ENCODE measurements around the gene MYOM3. TPM values are rescaled to one million over a fixed set of nuclear protein-coding genes. Genes with fewer than 3 reads are reported as not detected.

MYOM3 gene
- total and polyA plus RNA-seq, 2 of the 13 experiments (the other 11 are each of a cell fraction or from before 2014, with no cell fraction given), result 5.8 to 15.3 TPM

DNA sequence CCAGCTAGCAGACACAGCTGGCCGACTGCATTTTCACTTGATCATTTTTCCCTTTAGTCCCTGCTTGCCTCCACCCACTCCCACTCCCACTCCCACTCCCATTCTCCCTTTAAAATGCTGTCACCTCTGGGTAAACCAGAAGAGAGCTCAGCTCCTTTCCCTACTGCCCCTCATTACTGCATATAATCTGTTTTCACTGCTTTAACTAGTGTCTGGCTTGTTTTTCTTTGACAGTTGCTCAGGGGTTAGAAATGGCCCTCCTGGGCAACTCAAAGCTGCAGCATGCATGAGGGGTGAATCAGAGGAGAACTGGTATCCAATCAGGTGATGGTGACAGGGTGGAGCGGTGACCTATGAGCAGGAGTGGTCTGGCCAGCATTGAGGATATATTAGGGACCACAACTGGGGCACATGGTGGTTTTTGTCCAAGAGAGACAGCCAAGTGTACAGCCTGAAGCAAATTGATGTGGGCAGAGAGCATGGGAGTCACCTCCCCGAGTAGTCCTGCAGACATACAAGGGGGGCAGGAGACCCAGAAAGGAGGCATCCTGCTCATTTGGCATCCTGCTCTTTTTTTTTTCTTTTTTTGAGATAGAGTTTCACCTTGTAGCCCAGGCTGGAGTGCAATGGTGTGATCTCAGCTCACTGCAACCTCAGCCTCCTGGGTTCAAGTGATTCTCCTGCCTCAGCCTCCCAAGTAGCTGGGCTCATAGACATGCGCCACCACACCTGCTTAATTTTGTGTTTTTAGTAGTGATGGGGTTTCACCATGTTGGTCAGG lies 89.2 kb downstream of the MYOM3 start (continued):
- TF ChIP-seq KLF15 (CRISPR knock-in tag; IDR thresholded peaks at IDR 0.05; ENCODE audit: borderline replicate concordance) (no peak), ZMAT3 (CRISPR knock-in tag; conservative IDR thresholded peaks at IDR 0.05) (peak; percentile 69; the same call in 1 of the 2 replicates), ZNF17 (CRISPR knock-in tag; IDR thresholded peaks at IDR 0.05) (no peak), HMG20B (CRISPR knock-in tag; conservative IDR thresholded peaks at IDR 0.05) (no peak), PAWR (CRISPR knock-in tag; IDR thresholded peaks at IDR 0.05; ENCODE audit: borderline replicate concordance) (no peak), SIX4 (CRISPR knock-in tag; IDR thresholded peaks at IDR 0.05) (no peak), ZBTB20 (CRISPR knock-in tag; IDR thresholded peaks at IDR 0.05; ENCODE audit: borderline replicate concordance, low read depth) (no peak), SP5 (CRISPR knock-in tag; IDR thresholded peaks at IDR 0.05; ENCODE audit: borderline replicate concordance, low read depth) (no peak), NFYC (CRISPR knock-in tag; IDR thresholded peaks at IDR 0.05) (peak; percentile 76), NKX3-1 (CRISPR knock-in tag; IDR thresholded peaks at IDR 0.05) (no peak), ZBTB3 (CRISPR knock-in tag; IDR thresholded peaks at IDR 0.05; ENCODE audit: borderline replicate concordance, low read depth) (peak; percentile 65; the same call in 1 of the 2 replicates), ZNF124 (CRISPR knock-in tag; IDR thresholded peaks at IDR 0.05) (no peak)
- TF ChIP-seq, protein P1, sequence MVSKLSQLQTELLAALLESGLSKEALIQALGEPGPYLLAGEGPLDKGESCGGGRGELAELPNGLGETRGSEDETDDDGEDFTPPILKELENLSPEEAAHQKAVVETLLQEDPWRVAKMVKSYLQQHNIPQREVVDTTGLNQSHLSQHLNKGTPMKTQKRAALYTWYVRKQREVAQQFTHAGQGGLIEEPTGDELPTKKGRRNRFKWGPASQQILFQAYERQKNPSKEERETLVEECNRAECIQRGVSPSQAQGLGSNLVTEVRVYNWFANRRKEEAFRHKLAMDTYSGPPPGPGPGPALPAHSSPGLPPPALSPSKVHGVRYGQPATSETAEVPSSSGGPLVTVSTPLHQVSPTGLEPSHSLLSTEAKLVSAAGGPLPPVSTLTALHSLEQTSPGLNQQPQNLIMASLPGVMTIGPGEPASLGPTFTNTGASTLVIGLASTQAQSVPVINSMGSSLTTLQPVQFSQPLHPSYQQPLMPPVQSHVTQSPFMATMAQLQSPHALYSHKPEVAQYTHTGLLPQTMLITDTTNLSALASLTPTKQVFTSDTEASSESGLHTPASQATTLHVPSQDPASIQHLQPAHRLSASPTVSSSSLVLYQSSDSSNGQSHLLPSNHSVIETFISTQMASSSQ (IDR thresholded peaks at IDR 0.05; ENCODE audit: low read depth), result no peak
- TF ChIP-seq, protein P1 (CRISPR knock-in tag; IDR thresholded peaks at IDR 0.05; ENCODE audit: borderline replicate concordance), result 0 out of 2 replicates have a peak, but pooled peaks have one; percentile 32
- TF ChIP-seq, protein P2, sequence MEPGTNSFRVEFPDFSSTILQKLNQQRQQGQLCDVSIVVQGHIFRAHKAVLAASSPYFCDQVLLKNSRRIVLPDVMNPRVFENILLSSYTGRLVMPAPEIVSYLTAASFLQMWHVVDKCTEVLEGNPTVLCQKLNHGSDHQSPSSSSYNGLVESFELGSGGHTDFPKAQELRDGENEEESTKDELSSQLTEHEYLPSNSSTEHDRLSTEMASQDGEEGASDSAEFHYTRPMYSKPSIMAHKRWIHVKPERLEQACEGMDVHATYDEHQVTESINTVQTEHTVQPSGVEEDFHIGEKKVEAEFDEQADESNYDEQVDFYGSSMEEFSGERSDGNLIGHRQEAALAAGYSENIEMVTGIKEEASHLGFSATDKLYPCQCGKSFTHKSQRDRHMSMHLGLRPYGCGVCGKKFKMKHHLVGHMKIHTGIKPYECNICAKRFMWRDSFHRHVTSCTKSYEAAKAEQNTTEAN (CRISPR knock-in tag; conservative IDR thresholded peaks at IDR 0.05), result no peak
- TF ChIP-seq, protein P3, sequence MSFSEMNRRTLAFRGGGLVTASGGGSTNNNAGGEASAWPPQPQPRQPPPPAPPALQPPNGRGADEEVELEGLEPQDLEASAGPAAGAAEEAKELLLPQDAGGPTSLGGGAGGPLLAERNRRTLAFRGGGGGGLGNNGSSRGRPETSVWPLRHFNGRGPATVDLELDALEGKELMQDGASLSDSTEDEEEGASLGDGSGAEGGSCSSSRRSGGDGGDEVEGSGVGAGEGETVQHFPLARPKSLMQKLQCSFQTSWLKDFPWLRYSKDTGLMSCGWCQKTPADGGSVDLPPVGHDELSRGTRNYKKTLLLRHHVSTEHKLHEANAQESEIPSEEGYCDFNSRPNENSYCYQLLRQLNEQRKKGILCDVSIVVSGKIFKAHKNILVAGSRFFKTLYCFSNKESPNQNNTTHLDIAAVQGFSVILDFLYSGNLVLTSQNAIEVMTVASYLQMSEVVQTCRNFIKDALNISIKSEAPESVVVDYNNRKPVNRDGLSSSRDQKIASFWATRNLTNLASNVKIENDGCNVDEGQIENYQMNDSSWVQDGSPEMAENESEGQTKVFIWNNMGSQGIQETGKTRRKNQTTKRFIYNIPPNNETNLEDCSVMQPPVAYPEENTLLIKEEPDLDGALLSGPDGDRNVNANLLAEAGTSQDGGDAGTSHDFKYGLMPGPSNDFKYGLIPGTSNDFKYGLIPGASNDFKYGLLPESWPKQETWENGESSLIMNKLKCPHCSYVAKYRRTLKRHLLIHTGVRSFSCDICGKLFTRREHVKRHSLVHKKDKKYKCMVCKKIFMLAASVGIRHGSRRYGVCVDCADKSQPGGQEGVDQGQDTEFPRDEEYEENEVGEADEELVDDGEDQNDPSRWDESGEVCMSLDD (CRISPR knock-in tag; IDR thresholded peaks at IDR 0.05; ENCODE audit: borderline replicate concordance), result no peak
- TF ChIP-seq, protein P4, sequence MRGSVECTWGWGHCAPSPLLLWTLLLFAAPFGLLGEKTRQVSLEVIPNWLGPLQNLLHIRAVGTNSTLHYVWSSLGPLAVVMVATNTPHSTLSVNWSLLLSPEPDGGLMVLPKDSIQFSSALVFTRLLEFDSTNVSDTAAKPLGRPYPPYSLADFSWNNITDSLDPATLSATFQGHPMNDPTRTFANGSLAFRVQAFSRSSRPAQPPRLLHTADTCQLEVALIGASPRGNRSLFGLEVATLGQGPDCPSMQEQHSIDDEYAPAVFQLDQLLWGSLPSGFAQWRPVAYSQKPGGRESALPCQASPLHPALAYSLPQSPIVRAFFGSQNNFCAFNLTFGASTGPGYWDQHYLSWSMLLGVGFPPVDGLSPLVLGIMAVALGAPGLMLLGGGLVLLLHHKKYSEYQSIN (CRISPR knock-in tag; IDR thresholded peaks at IDR 0.05; ENCODE audit: borderline replicate concordance), result no peak
- TF ChIP-seq, protein P5, sequence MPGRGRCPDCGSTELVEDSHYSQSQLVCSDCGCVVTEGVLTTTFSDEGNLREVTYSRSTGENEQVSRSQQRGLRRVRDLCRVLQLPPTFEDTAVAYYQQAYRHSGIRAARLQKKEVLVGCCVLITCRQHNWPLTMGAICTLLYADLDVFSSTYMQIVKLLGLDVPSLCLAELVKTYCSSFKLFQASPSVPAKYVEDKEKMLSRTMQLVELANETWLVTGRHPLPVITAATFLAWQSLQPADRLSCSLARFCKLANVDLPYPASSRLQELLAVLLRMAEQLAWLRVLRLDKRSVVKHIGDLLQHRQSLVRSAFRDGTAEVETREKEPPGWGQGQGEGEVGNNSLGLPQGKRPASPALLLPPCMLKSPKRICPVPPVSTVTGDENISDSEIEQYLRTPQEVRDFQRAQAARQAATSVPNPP (CRISPR knock-in tag; IDR thresholded peaks at IDR 0.05), result no peak

All from HepG2 (cell line).